Neural cell (in vitro differentiated cells): ENCODE measurements around the gene ADRB1.

Experiments
- EP300 ChIP-seq: fragments of 450-650 bp; conservative IDR thresholded peaks from 2 replicates; pipeline ENCODE4 v1.6.1; 2014; ENCODE audit warnings: antibody characterized with exemption, mild to moderate bottlenecking, moderate library complexity; ENCODE audit not compliant: poor library complexity, severe bottlenecking
- EZH2 ChIP-seq: fragments of 200-600, 300-800 bp; shearing (Covaris generic), sonication (generic); IDR thresholded peaks from 2 replicates; pipeline ENCODE4 v1.6.1; 2014; ENCODE audit warnings: antibody characterized with exemption, low read length, borderline replicate concordance, mild to moderate bottlenecking; ENCODE audit not compliant: insufficient read depth, poor library complexity, severe bottlenecking
- MXI1 ChIP-seq: fragments of 450-650 bp; conservative IDR thresholded peaks from 2 replicates; pipeline ENCODE4 v1.6.1; 2014; ENCODE audit warnings: antibody characterized with exemption, mild to moderate bottlenecking; ENCODE audit not compliant: poor library complexity, severe bottlenecking
- POLR2AphosphoS5 ChIP-seq: IDR thresholded peaks from 2 replicates; pipeline ENCODE4 v1.6.1; 2012
- RAD21 ChIP-seq: fragments of 450-650 bp; conservative IDR thresholded peaks from 2 replicates; pipeline ENCODE4 v1.6.1; 2014; ENCODE audit warnings: antibody characterized with exemption, mild to moderate bottlenecking, moderate library complexity
- SMC3 ChIP-seq: fragments of 450-650 bp; conservative IDR thresholded peaks from 2 replicates; pipeline ENCODE4 v1.6.1; 2014; ENCODE audit warnings: antibody characterized with exemption, mild to moderate bottlenecking, moderate library complexity; ENCODE audit not compliant: poor library complexity
- TAF1 ChIP-seq: IDR thresholded peaks from 2 replicates; pipeline ENCODE4 v1.6.1; 2012; ENCODE audit warnings: low read depth
- TF ChIP-seq, protein P1 (sequence below): IDR thresholded peaks from 2 replicates; pipeline ENCODE4 v1.6.1; 2012; ENCODE audit warnings: borderline replicate concordance
- TF ChIP-seq, protein P2 (sequence below): fragments of 450-650 bp; IDR thresholded peaks from 2 replicates; pipeline ENCODE4 v1.5.1; 2014; ENCODE audit warnings: antibody characterized with exemption, mild to moderate bottlenecking, moderate library complexity; ENCODE audit not compliant: poor library complexity, severe bottlenecking

DNA sequence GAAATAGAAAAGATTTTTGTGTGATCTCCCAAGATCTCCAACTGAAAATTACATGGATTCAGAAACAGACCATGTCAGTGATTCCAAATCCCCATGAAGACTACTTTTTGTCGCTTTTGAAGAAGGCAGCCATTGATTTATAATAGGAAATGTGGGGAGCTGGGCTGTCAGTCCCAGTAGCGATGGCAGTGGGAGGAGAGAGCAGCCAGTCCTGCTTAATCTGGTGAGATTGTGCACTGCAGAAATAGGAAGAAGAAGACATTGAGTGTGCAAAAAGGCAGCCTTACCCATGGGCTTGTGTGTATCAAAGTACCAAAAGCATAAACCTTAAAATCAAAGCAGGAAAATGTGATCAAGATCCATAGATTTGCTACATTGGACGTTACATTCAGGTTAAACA lies 4.8 kb downstream of the ADRB1 start:
- TF ChIP-seq, protein P1, sequence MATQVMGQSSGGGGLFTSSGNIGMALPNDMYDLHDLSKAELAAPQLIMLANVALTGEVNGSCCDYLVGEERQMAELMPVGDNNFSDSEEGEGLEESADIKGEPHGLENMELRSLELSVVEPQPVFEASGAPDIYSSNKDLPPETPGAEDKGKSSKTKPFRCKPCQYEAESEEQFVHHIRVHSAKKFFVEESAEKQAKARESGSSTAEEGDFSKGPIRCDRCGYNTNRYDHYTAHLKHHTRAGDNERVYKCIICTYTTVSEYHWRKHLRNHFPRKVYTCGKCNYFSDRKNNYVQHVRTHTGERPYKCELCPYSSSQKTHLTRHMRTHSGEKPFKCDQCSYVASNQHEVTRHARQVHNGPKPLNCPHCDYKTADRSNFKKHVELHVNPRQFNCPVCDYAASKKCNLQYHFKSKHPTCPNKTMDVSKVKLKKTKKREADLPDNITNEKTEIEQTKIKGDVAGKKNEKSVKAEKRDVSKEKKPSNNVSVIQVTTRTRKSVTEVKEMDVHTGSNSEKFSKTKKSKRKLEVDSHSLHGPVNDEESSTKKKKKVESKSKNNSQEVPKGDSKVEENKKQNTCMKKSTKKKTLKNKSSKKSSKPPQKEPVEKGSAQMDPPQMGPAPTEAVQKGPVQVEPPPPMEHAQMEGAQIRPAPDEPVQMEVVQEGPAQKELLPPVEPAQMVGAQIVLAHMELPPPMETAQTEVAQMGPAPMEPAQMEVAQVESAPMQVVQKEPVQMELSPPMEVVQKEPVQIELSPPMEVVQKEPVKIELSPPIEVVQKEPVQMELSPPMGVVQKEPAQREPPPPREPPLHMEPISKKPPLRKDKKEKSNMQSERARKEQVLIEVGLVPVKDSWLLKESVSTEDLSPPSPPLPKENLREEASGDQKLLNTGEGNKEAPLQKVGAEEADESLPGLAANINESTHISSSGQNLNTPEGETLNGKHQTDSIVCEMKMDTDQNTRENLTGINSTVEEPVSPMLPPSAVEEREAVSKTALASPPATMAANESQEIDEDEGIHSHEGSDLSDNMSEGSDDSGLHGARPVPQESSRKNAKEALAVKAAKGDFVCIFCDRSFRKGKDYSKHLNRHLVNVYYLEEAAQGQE, result no peak
- TF ChIP-seq TAF1 (no peak), POLR2AphosphoS5 (no peak), EZH2 (no peak), MXI1 (no peak), SMC3 (no peak), EP300 (no peak), RAD21 (no peak)
- TF ChIP-seq, protein P2, sequence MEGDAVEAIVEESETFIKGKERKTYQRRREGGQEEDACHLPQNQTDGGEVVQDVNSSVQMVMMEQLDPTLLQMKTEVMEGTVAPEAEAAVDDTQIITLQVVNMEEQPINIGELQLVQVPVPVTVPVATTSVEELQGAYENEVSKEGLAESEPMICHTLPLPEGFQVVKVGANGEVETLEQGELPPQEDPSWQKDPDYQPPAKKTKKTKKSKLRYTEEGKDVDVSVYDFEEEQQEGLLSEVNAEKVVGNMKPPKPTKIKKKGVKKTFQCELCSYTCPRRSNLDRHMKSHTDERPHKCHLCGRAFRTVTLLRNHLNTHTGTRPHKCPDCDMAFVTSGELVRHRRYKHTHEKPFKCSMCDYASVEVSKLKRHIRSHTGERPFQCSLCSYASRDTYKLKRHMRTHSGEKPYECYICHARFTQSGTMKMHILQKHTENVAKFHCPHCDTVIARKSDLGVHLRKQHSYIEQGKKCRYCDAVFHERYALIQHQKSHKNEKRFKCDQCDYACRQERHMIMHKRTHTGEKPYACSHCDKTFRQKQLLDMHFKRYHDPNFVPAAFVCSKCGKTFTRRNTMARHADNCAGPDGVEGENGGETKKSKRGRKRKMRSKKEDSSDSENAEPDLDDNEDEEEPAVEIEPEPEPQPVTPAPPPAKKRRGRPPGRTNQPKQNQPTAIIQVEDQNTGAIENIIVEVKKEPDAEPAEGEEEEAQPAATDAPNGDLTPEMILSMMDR, result no peak
